Posterior vena cava (tissue), 2 donors: ENCODE measurements around the gene SLC16A5. TPM values are rescaled to one million over a fixed set of nuclear protein-coding genes. Genes with fewer than 3 reads are reported as not detected.

Source experiments
- DNase-seq: peaks from one replicate; pipeline ENCODE4 v3.0.0-alpha.2; 2020; ENCODE audit warnings: low spot score
- intact Hi-C, 2 donors: fragments of 100-400 bp; cut with DNase I; formaldehyde crosslinking; loops; one replicate each; pipeline versions ENCODE4 v1.14.1 to v1.14.2; 2022 to 2023
- total RNA-seq, 2 donors: library from RNA; stranded (reverse); fragmentation: NEBNext Ultra II Directional; extraction: Animal tissue kit (Norgen Biotek cat#: 25700); gene quantifications; one replicate each; pipeline ENCODE4 v1.2.1, GENCODE V29; 2021
- donor health status: DM: yes; HTN: yes; CAD: no.
- donor health status: DM: yes; HTN: yes; CAD: no.

Gene SLC16A5
- total RNA-seq, 2 donors from 2014 or later = 6.1 to 8.1 TPM

GRCh38 chr17:75099881-75100595 is 12.3 kb downstream of the SLC16A5 start:
- no peak for DNase-seq
- intact Hi-C loops = loop anchor here in 1 of 2 donors (10.0 kb wide), 1 partner anchor 85 kb away; the partner anchor contains the start of gene SUMO2

DNA sequence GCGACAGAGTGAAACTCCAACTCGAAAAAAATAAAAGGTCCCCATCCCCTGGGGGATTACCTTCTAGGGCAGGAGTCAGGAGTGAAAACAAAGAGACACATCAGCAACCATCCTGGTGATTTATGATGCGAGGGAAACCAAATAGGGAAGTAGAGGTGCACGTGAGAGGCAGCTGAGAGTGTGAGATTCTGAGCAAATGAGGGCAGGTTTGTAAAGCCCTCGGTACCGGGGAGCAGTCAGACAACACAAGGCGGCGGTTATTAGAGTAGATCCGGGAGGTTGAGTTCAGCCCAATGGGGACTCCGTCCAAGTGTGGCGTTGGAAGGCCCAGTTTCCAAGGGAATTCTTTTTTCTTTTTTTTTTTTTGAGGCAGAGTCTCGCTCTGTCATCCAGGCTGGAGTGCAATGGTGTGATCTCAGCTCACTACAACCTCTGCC is 14.6 kb downstream of the SLC16A5 start:
- no peak for DNase-seq
- intact Hi-C loops = loop anchor here in 1 of 2 donors (10.0 kb wide), 1 partner anchor 82 kb away; the partner anchor contains the start of gene SUMO2

GRCh38 chr17:75103601-75104554 is 16.1 kb downstream of the SLC16A5 start:
- no peak for DNase-seq
- intact Hi-C loops = loop anchor here in 1 of 2 donors (10.0 kb wide), 1 partner anchor 81 kb away; the partner anchor contains the start of gene SUMO2

- no peak for DNase-seq
- intact Hi-C loops = loop anchor here in 1 of 2 donors (10.0 kb wide), 1 partner anchor 79 kb away; the partner anchor contains the start of gene SUMO2
Observed at GRCh38 chr17:75105126-75106080, 17.6 kb downstream of the SLC16A5 start.

DNA sequence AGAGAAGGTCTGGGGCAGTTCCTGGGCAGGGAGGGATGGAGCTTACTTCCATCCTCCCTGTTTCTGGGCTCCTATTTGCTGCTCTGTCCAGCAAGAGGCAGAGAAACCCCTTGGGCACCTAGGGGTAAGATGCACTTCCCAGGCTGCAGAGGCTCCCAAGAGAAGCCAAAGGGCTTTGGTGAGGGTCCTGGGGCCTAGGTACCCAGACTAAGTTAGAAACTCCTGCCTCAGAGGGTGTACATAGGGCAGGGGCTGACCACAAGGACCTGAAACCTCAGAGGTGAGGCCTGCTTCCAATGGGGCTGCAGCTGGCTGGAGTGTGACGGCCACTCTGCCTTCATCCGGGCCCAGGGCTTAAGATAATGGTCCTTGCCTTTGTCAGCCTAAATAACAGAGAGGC is 20.4 kb downstream of the SLC16A5 start:
- intact Hi-C loops = loop anchor here in 1 of 2 donors (10.0 kb wide), 1 partner anchor 77 kb away; the partner anchor contains the start of gene SUMO2
- no peak for DNase-seq

- intact Hi-C loops = loop anchor here in 1 of 2 donors (10.0 kb wide), 1 partner anchor 76 kb away; the partner anchor contains the start of gene SUMO2
- no peak for DNase-seq
Observed at GRCh38 chr17:75109046-75109406, 21.3 kb downstream of the SLC16A5 start.

GRCh38 chr17:75109407-75110233 is 21.9 kb downstream of the SLC16A5 start, which contains the start of gene ARMC7:
TSS of gene ARMC7 (plus strand) at chr17:75109969. CDS start at chr17:75110289, 320 bp downstream.
- peak; percentile 97 for DNase-seq
- intact Hi-C loops = loop anchor here (5.0 to 10.0 kb wide), 3 partner anchors 32 to 75 kb away; partner anchors contain the start of gene SUMO2 (in 1 of the 2)

GRCh38 chr17:75110234-75110937 is 22.6 kb downstream of the SLC16A5 start:
- intact Hi-C loops = loop anchor here (5.0 to 10.0 kb wide), 2 partner anchors 33 to 64 kb away; no protein-coding TSS in a partner anchor
- DNase-seq = no peak

GRCh38 chr17:75111777-75112335 is 24.1 kb downstream of the SLC16A5 start:
- intact Hi-C loops = loop anchor here (5.0 to 10.0 kb wide), 2 partner anchors 35 to 63 kb away; no protein-coding TSS in a partner anchor
- DNase-seq = no peak

GRCh38 chr17:75113798-75114551 is 26.2 kb downstream of the SLC16A5 start:
- DNase-seq = peak; percentile 95
- intact Hi-C loops = loop anchor here (5.0 to 10.0 kb wide), 2 partner anchors 37 to 61 kb away; no protein-coding TSS in a partner anchor

GRCh38 chr17:75114552-75115314 is 27.0 kb downstream of the SLC16A5 start:
- DNase-seq = no peak
- intact Hi-C loops = loop anchor here (5.0 to 10.0 kb wide), 2 partner anchors 37 to 60 kb away; no protein-coding TSS in a partner anchor

GRCh38 chr17:75115555-75115954 is 27.8 kb downstream of the SLC16A5 start:
- no peak for DNase-seq
- intact Hi-C loops = loop anchor here in 1 of 2 donors (10.0 kb wide), 1 partner anchor 59 kb away; no protein-coding TSS in a partner anchor

DNA sequence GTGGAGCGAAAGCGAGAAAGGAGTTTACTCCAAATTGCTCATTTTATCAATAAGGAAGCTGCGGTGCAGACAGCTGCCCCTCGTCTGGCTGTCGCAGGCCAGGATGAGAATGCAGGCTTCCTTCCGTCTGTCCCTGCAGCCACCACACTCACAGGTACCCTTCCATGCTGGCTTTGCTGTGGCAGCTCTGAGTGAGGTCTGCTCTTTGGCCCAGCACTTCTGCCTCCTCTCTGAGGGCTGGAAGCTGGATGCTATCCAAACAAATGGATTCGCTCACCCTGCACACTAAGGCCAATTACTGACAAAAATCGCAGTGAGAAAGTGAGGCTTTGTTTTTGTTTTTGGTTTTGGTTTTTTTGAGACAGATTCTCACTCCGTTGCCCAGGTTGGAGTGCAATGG is 29.0 kb downstream of the SLC16A5 start:
- no peak for DNase-seq
- intact Hi-C loops = loop anchor here in 1 of 2 donors (10.0 kb wide), 1 partner anchor 58 kb away; no protein-coding TSS in a partner anchor

GRCh38 chr17:75118307-75118706 is 30.6 kb downstream of the SLC16A5 start:
- DNase-seq = no peak
- intact Hi-C loops = loop anchor here in 1 of 2 donors (10.0 kb wide), 1 partner anchor 56 kb away; no protein-coding TSS in a partner anchor
